Keratinocyte (primary cell): ENCODE data around the gene METTL27. TPM values are rescaled to one million over a fixed set of nuclear protein-coding genes. Genes with fewer than 3 reads are reported as not detected.

ENCODE experiments used
- DNase-seq: peaks from one replicate; pipeline ENCODE4 v3.0.0-alpha.2; 2011; ENCODE audit warnings: low read depth, missing footprints, low spot score
- FAIRE-seq: peaks from 2 replicates; lab custom pipeline; 2011; peaks lifted over from hg19 to GRCh38; lab: Jason Lieb, UNC
- H2AFZ ChIP-seq: 2 replicates; pipeline ENCODE4 v1.6.0; 2012; ENCODE audit warnings: low read length, control low read depth, inconsistent platforms; ENCODE audit not compliant: control insufficient read depth
- H3K27ac ChIP-seq: 2 replicates; pipeline ENCODE4 v1.5.1; 2011; ENCODE audit warnings: low read length; ENCODE audit not compliant: control insufficient read depth, insufficient read depth
- H3K27me3 ChIP-seq: 3 replicates; pipeline ENCODE4 v1.6.0; 2011; ENCODE audit warnings: low read length; ENCODE audit not compliant: control insufficient read depth, insufficient read depth; ENCODE audit errors: extremely low read depth
- H3K36me3 ChIP-seq, 2 experiments: 2 replicates in 1 of 2; 3 replicates in 1 of 2; pipeline ENCODE4 v1.5.1; 2011; ENCODE audit warnings: low read length in 2 of 2, mild to moderate bottlenecking in 1 of 2; ENCODE audit not compliant: control insufficient read depth in 2 of 2, insufficient read depth in 2 of 2; ENCODE audit errors: extremely low read depth in 1 of 2
- H3K4me1 ChIP-seq: 3 replicates; pipeline ENCODE4 v1.5.1; 2011; ENCODE audit warnings: low read length; ENCODE audit not compliant: control insufficient read depth, insufficient read depth; ENCODE audit errors: extremely low read depth
- H3K4me2 ChIP-seq: 3 replicates; pipeline ENCODE4 v1.6.0; 2011; ENCODE audit warnings: low read depth, low read length; ENCODE audit not compliant: control insufficient read depth, insufficient read depth; ENCODE audit errors: extremely low read depth
- H3K4me3 ChIP-seq, 3 experiments: fragments of 200-600 bp in 1 of 3; sonication (generic) in 1 of 3; 2 replicates in 2 of 3; 3 replicates in 1 of 3; pipeline ENCODE4 v1.5.1; 2011 to 2016; ENCODE audit warnings: low read length in 3 of 3, mild to moderate bottlenecking in 3 of 3, control low read depth in 2 of 3, inconsistent platforms in 1 of 3, low read depth in 1 of 3, mixed read lengths in 1 of 3, mixed run types in 1 of 3, moderate library complexity in 1 of 3; ENCODE audit not compliant: control insufficient read depth in 2 of 3, insufficient read depth in 2 of 3; ENCODE audit errors: extremely low read depth in 1 of 3
- H3K79me2 ChIP-seq: 2 replicates; pipeline ENCODE4 v1.6.0; 2012; ENCODE audit warnings: low read length; ENCODE audit not compliant: control insufficient read depth, insufficient read depth
- H3K9ac ChIP-seq: 3 replicates; pipeline ENCODE4 v1.6.0; 2011; ENCODE audit warnings: low read length; ENCODE audit not compliant: control insufficient read depth, insufficient read depth; ENCODE audit errors: extremely low read depth
- H3K9me1 ChIP-seq: 3 replicates; pipeline ENCODE4 v1.6.0; 2011; ENCODE audit warnings: low read length; ENCODE audit not compliant: control insufficient read depth, insufficient read depth; ENCODE audit errors: extremely low read depth
- H3K9me3 ChIP-seq: 2 replicates; pipeline ENCODE4 v1.5.1; 2012; ENCODE audit warnings: low read depth, low read length; ENCODE audit not compliant: control insufficient read depth
- H4K20me1 ChIP-seq: 3 replicates; pipeline ENCODE4 v1.6.0; 2011; ENCODE audit warnings: low read length; ENCODE audit not compliant: control insufficient read depth, insufficient read depth; ENCODE audit errors: extremely low read depth
- CTCF ChIP-seq, 3 experiments: IDR thresholded peaks in 1 of 3; conservative IDR thresholded peaks in 1 of 3; optimal IDR thresholded peaks in 1 of 3; 2 replicates in 2 of 3; 3 replicates in 1 of 3; pipeline versions ENCODE3 to v1.5.1; 2011; ENCODE audit warnings: low read length in 3 of 3, mild to moderate bottlenecking in 3 of 3, moderate library complexity in 2 of 3, control low read depth in 1 of 3, inconsistent platforms in 1 of 3; ENCODE audit not compliant: insufficient read depth in 2 of 3; ENCODE audit errors: extremely low read depth in 1 of 3
- EZH2 ChIP-seq: IDR thresholded peaks from one replicate; pipeline ENCODE4 v1.6.1; 2012; ENCODE audit warnings: inconsistent platforms, mild to moderate bottlenecking, low read length, moderate library complexity
- dilution Hi-C: fragments of 300-500 bp; cut with MboI; formaldehyde crosslinking; loops from one replicate; pipeline ENCODE4 v1.7.0; 2020; ENCODE audit warnings: low sequenced_read_pairs; ENCODE audit not compliant: extremely low pct_ligation_motif_present
- polyA plus RNA-seq, 5 experiments: library from polyadenylated mRNA; depleted of rRNA in 3 of 5; stranded (reverse) in 3 of 5; stranded (forward) in 1 of 5; unstranded in 1 of 5; fragments of >200 nt; gene quantifications; 1 replicate in 1 of 5; 2 replicates in 3 of 5; 3 replicates in 1 of 5; pipeline versions ENCODE4 v1.2.1 to v1.2.3, GENCODE V29; 2011 to 2012; ENCODE audit warnings: missing spikeins in 2 of 5, low read depth in 1 of 5, low replicate concordance in 1 of 5

METTL27 gene
- polyA plus RNA-seq, 1 donor (not counting 4 experiments of a cell fraction or from before 2014, with no cell fraction given): 0.90 TPM

DNA sequence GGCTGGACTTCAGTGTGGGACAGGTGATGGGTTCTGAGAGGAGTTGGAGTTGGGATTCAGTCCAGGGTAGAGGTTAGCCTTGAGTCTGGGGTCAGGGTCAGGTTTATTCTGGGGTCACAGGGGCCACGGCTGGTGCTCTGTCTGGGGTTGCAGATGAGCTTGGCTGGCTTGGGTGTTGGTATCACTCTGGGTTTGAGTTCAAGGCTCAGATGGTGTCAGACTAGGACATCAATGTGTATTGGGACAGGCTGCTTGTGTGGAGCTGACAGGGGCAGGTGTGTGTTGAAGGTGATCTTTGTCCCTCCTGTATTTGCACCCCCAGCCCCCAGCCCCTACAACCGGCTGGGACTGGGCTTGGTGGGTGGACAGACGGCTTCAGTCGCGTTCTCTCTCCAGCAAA, 45.4 kb upstream of the METTL27 start:
- Histone ChIP-seq H3K27ac (no peak overlapping the region), H2AFZ (no peak overlapping the region), H3K9me3 (no peaks in the 10 kb centered on the region), H3K79me2 (no peaks in the 10 kb centered on the region), H3K9ac (no peak overlapping the region), H3K27me3 (peaks cover 6% of the 10 kb centered on the region), H3K4me3 (no peak overlapping the region), H3K36me3 (no peaks in the 10 kb centered on the region), H4K20me1 (no peaks in the 10 kb centered on the region), H3K9me1 (no peaks in the 10 kb centered on the region), H3K4me1 (no peaks in the 10 kb centered on the region), H3K4me2 (no peak overlapping the region)
- no peak for DNase-seq
- dilution Hi-C loops: no loop called here
- TF ChIP-seq CTCF (optimal IDR thresholded peaks at IDR 0.05 in 1 of 3, IDR thresholded peaks at IDR 0.05 in 1 of 3, conservative IDR thresholded peaks at IDR 0.05 in 1 of 3; ENCODE audit: extremely low read depth in 1 of 3, insufficient read depth in 2 of 3, low read length in 3 of 3) (no peak), EZH2 (no peak)
- no peak for FAIRE-seq

DNA sequence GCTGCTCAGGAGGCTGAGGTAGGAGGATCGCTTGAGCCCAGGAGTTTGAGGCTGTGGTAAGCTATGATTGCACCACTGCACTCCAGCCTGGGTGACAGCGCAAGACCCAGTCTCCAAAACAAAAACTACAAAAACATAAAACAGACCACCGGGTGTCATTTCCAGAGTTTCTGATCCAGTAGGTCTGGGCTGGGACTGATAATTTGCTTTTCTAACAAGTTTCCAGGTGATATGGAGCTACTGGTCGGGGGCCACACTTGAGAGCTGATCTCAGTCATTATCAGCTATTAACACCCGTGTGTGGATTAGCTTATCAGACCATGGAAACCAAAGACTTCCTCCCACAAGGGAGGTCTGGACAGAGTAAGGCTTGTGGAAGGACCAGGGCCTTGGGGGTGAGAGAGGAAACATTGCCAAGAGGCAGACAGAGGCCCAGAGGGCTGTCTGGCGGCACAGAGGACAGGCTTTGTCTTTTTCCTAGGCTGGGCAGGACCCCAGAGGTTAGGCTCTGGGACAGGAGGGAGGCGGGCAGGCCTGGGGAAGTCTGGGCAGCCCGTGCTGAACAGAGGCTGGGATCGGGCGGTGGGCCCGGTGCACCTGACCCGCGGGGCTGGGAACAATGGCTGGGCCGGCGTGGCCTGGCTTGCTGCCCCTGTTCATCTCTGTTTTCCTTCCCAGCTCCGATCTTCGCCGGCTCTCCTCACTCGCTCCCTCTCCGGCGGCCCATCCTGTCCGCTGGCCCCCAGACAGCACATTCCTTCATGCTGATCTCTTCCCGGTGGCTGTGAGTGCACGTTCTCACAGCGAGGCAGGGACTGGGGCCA, 43.9 kb upstream of the METTL27 start:
- no peaks in the 10 kb centered on the region for H3K36me3 ChIP-seq
- no peaks in the 10 kb centered on the region for H3K9me1 ChIP-seq
- DNase-seq (no peak), FAIRE-seq (no peak)
- H3K27ac ChIP-seq: no peak overlapping the region
- H2AFZ ChIP-seq: no peak overlapping the region
- no peak for TF ChIP-seq EZH2
- TF ChIP-seq CTCF (optimal IDR thresholded peaks at IDR 0.05 in 1 of 3, IDR thresholded peaks at IDR 0.05 in 1 of 3, conservative IDR thresholded peaks at IDR 0.05 in 1 of 3; ENCODE audit: extremely low read depth in 1 of 3, insufficient read depth in 2 of 3, low read length in 3 of 3): no peak
- no peaks in the 10 kb centered on the region for H3K4me1 ChIP-seq
- no peaks in the 10 kb centered on the region for H4K20me1 ChIP-seq
- no peak overlapping the region for H3K4me2 ChIP-seq
- dilution Hi-C loops: no loop called here
- peaks cover 19% of the 10 kb centered on the region for H3K27me3 ChIP-seq
- H3K79me2 ChIP-seq: no peaks in the 10 kb centered on the region
- H3K9ac ChIP-seq: no peak overlapping the region
- H3K4me3 ChIP-seq: no peak overlapping the region
- H3K9me3 ChIP-seq: no peaks in the 10 kb centered on the region
